SK-N-MC (cell line): ENCODE measurements around the gene CYB5R4.

Experiments used
- EZH2 ChIP-seq: fragments of 200-600 bp; sonication (generic); IDR thresholded peaks from one replicate; pipeline ENCODE4 v1.6.1; 2017; ENCODE audit warnings: antibody characterized with exemption
- FOXP2 ChIP-seq: optimal IDR thresholded peaks from 2 replicates; pipeline ENCODE3; 2011; ENCODE audit warnings: mild to moderate bottlenecking, moderate library complexity; ENCODE audit not compliant: insufficient read depth; ENCODE audit errors: extremely low read length, control extremely low read depth
- POLR2AphosphoS5 ChIP-seq: IDR thresholded peaks from 2 replicates; pipeline ENCODE4 v1.6.1; 2012; ENCODE audit warnings: mild to moderate bottlenecking, low read depth, low read length, borderline replicate concordance

DNA sequence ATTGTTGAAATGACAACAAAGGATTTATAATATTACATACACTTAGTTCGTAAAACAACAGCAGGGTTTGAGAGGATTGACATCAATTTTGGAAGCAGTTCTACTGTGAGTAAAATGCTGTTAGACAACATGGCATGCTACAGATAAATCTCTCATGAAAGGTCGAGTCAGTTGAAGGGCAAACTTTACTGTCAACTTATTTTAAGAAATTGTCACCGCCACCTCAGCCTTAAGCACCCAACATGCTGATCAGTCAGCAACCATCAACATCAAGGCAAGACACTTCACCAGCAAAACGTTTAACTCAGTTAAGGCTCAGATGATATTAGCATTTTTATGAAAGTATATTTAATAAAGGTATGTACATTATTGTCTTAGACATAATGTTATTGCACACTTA is 31.0 kb downstream of the CYB5R4 start:
- TF ChIP-seq POLR2AphosphoS5: no peak
- TF ChIP-seq EZH2: no peak
- TF ChIP-seq FOXP2: no peak
